Activated CD4-positive, CD25-positive, alpha-beta regulatory T cell treated with anti-CD3 and anti-CD28 coated beads, Interleukin-2, amount 50 U/mL, for 24 hours (primary cell): ENCODE data around the gene PIK3R5.
"Not testable (repeated sequence)": the region's sequence is repeated elsewhere in the genome, so short reads cannot be mapped to it uniquely, and the experiment has no call there.

Experiments
- ATAC-seq, 2 donors: fragments of 150-1000 bp; cut with Tn5 transposase; one replicate each; pipeline ENCODE4 v1.10.0; 2021; ENCODE audit warnings: mild to moderate bottlenecking in 1 of 2, moderate library complexity in 1 of 2

The PIK3R5 gene

DNA sequence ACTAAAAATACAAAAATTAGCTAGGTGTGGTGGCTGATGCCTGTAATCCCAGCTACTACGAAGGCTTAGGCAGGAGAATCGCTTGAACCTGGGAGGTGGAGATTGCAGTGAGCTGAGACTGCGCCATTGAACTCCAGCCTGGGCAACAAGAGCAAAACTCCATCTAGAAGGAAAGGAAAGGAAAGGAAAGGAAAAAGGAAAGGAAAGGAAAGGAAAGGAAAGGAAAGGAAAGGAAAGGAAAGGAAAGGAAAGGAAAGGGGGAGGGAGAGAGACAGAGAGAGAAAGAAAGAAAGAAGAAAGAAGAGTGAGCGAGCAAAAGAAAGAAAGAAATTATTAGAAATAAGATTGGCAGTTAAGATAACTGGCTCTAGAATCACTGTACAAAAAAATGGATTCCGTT, 18.7 kb upstream of the PIK3R5 start:
- not testable (repeated sequence) for ATAC-seq

DNA sequence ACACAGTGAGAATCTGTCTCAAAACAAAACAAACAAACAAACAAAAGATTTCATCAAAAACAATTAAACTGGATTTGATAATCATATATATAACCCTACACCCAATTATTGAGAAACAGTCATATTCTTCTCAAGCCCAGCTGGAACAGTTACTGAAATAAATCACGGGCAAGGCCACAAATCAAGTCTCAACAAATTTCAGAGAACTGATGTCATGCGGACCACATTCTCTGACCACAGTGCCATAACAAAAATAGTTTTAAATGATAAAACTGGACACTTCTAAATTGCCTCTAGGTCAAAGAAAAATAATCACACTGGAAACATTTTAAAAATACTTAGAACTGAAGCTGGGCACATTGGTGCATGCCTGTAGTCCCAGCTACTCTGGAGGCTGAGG, 15.9 kb upstream of the PIK3R5 start:
- no peak for ATAC-seq

DNA sequence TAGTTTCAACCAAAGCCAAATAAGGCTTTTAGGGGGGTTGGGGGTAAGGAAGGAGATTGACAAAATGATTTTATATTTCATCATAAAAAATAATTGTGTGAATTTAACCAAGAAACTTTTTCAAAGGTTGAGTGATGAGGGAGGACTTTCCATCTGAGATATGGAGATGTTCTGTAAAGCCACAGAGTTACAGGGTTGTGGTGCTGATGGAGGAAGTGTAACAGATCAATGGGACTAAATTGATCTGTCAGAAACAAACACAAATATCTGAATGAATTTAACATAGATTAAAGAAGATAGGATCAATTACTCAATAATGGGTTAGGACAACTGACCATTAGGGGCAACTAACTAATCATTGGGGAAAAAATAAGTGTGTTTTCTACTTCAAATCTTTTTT, 14.2 kb upstream of the PIK3R5 start:
- no peak for ATAC-seq

DNA sequence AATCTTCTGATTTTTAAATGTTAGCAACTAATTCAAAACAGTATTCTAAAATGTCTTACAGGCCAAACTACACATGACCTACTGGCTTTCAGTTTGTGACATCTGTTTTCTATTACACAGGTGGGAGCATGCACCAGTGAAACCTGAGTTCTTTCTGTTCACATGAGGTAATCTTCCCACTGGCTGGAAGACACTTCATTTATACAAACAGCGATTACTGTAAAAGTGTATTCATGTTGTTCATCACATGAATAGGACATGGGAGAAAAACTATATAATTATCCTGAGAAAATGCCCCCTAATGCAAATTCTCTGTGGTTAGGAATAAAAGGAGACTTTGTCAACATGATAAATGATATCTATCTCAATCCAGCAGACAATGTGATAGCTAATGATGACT, 11.1 kb upstream of the PIK3R5 start:
- no peak for ATAC-seq

DNA sequence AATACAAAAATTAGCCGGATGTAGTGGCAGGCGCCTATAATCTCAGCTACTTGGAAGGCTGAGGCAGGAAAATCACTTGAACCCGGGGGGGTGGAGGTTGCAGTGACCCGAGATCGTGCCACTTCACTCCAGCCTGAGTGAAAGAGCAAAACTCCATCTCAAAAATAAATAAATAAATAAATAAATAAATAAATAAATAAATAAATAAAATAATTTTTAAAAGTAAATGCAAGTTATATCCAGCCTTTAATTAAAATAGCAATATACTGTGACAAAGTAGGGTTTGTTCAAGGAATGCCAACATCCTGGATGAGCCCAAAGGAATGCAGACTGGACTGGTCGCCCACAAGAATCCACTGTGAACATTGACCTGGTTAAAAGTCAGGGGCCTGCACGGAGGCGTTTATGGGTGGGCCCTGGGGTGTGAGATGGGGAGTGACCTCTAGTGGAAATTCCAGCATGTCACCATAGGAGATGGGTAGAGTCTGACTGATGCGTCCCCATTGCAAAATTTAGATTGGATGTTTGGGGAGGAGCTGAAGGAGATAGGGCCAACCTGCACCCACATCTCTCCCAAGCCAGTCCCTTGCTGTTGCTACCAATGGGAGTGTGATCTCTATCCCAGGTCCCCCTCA, 9.7 kb upstream of the PIK3R5 start:
- no peak for ATAC-seq

DNA sequence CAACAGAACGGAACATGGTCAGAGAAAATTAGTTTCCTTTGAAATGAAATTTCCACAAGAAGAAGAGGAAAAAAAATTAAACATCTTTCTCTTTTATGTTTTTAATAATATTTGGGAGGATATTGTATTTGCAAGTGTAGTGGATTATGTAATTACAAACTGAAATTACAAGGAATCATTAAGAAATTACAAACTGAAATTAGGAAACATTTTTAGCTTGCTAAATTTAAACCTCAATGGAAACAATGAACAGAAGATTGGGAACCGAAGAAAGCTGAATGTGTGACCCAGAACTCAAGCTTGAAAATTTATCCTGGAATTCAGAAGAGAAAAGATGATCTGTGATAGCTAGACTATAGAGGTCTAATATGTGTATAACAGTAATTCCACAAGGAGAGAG, 4.4 kb upstream of the PIK3R5 start:
- ATAC-seq = no peak

DNA sequence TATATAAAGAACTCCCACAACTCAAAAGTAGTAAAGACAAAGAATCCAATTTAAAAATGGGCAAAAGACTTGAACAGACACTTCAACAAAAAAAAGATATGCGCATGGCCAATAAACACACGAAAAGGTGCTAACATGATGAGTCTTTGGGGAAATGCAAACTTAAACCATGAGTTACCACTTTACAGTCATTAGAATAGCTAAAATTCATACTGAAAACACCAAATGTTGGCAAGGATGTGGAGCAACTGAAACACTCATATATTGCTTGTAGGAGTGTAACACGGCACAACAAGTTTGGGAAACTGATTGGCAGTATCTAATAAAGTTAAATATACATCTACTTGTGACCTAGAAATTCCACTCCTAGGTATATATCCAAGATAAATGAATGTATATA, 3.0 kb upstream of the PIK3R5 start:
- ATAC-seq = no peak

DNA sequence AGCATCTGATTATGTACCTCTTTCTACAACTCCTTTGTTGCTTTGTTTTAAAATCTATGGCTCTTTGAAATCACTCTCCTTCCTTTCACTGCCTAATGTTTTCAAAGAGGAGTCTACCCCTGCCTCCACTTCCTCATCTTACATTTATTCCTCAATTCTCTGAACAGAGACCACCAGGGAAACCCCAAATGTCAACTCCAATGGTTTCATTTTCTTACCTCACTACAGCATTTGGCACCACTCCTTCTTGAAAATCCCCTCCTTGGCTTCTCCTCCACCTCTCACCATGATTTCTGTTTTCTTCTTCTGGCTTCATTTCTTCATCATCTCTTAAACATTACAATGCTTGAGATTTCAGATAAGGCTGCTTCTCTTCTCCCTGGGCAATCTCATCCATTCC, 2.4 kb upstream of the PIK3R5 start:
- ATAC-seq = no peak

- ATAC-seq = no peak
Measured at GRCh38 chr17:8966926-8967325, 1.4 kb upstream of the PIK3R5 start.

DNA sequence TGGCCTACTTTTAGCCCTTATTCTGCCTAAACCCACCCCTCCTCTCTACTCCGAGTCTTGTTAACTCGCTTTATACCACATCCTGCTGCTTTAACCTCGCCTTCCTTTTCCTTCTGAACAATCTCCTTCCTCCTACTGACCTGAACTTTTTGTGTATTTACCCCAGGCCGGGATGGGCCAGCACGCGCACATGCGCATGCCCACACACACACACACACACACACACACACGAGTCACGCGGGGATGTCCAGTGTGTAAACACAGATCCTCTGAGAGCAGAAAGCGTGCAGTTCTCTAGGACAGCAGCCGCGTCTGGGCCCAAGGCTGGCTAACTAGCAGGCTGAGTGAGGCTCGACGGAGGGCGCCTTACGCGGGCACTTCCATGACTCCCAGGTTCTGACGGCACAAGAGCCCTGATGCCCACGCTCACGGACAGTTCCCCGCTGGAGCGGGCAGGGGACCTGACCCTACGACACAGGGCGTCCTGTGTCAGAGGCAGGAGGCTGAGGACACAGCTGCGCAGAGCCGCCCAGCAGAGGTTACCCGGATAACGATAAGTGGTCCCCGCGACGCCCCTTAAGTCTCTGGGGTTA, 610 bp downstream of the PIK3R5 start:
- ATAC-seq = peak; percentile 25 to 36

DNA sequence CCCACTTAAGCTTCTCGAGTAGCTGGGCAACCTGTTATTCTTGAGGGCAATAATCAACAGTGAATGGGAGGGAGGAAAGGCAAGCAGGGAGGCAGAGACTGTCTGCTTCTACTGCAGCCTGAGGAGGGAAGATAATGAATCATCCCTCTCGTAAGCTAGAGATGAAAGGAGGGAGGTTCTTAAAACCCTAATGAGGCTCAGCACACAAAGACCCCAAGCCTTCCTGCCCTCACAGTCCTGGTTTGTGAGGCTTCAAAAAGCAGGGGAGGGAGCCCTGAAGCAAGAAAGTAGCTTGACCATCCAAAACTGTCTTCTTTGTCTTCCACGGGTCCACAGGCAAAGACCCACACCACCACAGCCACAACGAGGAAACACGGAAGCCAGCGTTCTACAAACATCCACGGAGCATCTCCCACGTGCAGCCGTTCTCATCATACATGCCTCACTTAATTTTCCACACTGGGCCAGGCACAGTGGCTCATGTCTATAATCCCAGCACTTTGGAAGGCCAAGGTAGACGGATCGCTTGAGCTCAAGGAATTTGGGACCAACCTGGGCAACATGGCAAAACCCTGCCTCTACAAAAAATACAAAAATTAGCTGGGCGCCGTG, 1.8 kb downstream of the PIK3R5 start:
- ATAC-seq = peak; percentile 49 to 55

DNA sequence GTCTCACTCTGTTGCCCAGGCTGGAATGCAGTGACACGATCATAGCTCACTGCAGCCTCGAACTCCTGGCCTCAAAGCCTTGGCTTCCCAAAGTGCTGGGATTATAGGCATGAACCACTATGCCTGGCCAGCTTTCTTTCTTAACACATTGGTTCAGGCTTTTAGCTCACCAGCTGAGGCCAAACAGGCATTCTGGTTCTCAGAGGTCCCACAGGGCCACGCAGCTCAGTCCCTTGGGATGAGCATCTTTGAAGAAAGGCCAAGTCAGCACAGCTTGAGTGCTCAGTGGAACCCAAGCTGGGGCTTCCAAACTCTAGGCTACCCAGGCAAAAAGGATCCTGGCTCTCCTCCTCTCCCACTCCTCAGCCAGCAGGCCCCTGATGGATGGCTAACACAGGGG, 2.5 kb downstream of the PIK3R5 start:
- ATAC-seq = no peak

DNA sequence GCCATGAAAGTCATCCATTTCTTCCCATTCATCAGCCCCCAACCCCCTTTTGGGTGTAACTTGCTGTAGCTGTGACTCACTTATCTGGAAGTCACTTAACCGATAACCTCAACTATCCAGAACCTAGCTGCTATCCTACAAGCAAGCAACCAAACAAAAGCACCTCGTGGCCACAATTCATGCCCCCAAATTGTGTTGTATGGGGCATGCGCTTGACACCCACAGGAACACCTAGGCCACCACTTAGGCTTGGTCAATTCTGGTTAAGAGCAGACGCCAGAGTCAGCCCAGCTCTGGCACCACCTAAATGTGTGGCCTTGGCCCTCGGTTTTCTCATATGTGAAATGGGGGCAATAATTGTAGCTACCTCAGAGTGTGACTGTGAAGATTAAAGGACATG, 3.7 kb downstream of the PIK3R5 start:
- no peak for ATAC-seq

DNA sequence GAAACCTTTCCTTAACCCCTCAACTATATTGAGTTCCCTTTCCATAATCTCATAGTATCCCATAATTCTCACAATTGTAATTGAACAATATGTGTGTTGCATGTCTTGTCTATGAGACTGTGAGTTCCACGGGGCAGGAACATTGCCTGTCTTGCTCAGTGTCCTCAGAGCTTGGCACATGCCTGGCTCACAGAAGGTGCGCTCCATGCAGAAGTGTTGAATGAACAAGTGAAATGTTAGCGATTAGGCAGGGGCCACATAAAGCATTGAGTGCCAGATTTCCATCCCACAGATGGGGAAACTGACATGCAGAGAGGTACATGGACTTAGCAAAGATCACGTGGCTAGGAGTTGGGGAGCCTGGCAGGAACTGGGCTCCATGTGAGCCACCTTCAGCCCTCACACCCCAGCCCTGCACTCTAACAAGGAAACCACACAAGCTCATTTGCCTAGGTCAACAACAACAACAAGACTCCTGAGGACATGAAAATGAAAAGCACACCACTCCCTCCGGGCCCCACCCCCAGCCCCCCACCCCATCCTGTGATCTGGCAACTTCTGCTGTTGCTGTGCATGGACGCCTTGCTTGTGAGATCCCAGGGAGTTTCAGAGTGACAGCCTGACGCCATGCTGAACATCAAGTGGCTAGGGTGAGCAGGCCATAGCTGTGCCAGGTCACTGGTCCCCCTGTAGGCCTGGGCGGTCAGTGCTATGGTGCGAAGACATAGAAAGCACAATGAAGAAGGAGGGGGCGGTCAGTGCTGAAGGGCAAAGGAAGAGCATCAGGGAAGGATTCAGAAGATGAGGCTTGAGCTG, 5.0 kb downstream of the PIK3R5 start:
- no peak for ATAC-seq

GRCh38 chr17:8959312-8959918, 6.1 kb downstream of the PIK3R5 start:
- no peak for ATAC-seq

DNA sequence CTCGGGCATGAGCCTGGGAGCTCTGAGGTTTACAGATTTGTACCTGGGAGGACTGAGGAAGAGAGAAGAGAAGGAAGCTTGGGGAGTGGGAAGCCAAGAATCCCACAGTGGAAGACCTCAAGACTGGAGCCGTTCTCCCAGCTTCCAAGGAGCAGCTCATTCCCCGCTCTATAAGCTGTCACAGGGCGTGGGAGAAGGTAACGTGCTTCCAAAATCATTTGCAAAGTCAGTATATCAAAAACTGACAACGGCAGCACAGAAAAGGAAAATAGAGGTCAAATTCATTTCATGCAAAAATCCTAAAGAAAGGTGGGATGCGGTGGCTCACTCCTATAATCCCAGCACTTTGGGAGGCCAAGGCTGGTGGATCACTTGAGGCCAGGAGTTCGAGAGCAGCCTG, 7.8 kb downstream of the PIK3R5 start:
- no peak for ATAC-seq

DNA sequence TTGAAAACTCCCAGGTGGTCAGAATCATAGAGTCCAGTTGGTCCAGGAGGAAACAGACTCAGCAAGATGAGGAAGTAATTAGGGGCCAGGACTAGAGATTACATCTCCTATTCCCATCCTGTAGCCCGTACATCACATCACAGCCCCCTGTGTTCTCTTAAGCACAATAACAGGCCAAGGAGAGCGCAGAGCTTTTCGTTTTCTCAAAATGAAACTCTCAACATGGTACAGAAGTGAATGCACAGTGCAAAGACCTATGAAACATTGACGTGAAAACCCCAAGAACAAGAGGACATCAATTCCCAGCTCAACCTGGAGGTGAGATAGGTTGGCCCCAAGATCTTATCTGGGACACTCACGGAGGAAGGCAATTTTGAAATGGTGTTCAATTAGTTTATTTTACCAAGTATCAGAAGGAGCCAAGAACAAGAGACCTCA, 9.0 kb downstream of the PIK3R5 start:
- peak; percentile 78 to 79 for ATAC-seq

GRCh38 chr17:8955021-8955959, 10.2 kb downstream of the PIK3R5 start:
- no peak for ATAC-seq

DNA sequence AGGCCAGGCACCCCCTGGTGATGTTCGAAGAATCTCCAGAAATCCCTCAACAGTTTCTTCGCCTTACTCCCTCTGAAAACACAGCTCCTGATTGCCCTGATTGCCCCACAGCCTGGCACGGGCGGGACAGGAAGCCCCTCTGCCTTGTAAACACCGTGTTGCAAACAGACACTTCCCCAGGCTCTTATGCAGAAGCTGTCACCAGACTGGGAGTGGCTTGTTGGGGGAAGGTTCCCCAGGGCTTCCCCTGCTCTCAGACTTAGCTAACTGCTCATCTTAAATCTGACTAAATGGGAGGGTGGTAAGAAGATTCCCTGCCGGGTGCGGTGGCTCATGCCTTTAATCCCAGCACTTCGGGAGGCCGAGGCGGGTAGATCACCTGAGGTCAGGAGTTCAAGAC, 11.2 kb downstream of the PIK3R5 start:
- ATAC-seq = peak; percentile 75 to 79

DNA sequence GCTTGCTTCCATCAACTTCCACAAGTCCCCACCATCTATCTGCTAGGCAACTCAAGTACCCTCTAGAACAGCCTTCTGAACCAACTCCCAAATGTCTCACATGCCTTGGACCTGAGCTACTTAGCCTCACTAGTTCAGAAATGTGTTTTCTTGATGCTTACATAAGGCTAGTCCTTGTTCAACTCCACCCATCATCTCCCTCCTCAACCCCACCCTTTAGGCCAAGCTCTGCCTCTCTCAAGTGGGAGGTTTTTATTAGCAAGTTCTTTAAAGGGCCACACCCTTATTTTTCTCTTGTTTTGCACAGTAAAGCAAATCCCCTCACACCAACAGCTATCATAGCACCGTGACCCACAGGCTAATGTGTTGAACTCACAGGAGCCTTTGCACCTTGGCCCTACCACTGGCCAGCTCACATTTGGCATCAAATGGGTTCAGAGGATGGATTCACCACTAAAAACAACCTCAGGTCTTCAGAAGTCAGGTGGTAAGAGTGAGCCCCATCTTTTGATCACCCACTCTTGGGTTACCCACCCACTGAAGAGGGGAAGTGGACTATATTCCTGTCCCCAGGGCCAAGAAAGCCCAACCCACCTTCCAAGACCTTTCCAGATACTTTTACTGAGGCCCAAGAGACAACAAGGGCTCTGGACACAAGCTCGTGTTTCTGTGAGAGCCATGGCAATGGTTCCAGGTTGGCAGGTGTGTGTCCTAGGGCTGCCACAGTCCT, 12.2 kb downstream of the PIK3R5 start:
- ATAC-seq = no peak

- ATAC-seq = no peak
Measured at GRCh38 chr17:8952191-8952590, 13.3 kb downstream of the PIK3R5 start.
